ENCODE results near the gene THRA. TPM values are rescaled to one million over a fixed set of nuclear protein-coding genes. Genes with fewer than 3 reads are reported as not detected.
A peak's percentile ranks its signal among the peaks of the same experiment; 100 is the strongest.

THRA gene
- polyA plus RNA-seq, 1 donor (not counting 4 experiments of a cell fraction or from before 2014, with no cell fraction given): 4.5 TPM

DNA sequence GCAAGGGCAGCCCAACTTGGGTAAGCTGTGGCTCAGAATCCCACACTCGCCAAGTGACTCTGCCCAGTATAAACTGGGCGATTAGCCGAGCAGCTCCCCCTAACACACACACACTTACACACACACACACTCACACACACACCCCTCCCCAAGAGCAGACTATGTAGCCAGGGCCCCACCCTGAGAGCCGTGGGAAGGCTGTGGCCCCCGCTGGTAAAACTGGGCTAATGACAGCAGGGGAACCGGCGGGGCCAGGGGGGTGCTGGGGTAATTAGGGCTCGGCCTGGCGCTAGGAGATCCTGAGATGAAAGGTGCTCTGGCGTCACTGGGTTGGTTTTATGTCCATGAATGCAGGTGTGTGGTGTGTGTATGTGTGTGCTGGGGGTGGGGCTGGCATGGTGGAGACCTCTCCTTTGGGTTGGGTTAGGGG is 1.1 kb upstream of the THRA start:
- H3K9me1 ChIP-seq (ENCODE audit: control insufficient read depth, extremely low read depth, insufficient read depth, low read length): no peaks in the 10 kb centered on the region
- no peak overlapping the region for H3K4me3 ChIP-seq (ENCODE audit: control insufficient read depth in 2 of 3, extremely low read depth in 1 of 3, insufficient read depth in 2 of 3, low read depth in 1 of 3, low read length in 3 of 3)
- no peaks in the 10 kb centered on the region for H3K9me3 ChIP-seq (ENCODE audit: control insufficient read depth, low read depth, low read length)
- no peak for DNase-seq (ENCODE audit: low read depth, low spot score)
- H3K27ac ChIP-seq (ENCODE audit: control insufficient read depth, insufficient read depth, low read length): no peak overlapping the region
- peaks cover 28% of the 10 kb centered on the region for H3K4me1 ChIP-seq (ENCODE audit: control insufficient read depth, extremely low read depth, insufficient read depth, low read length)
- H3K79me2 ChIP-seq (ENCODE audit: control insufficient read depth, insufficient read depth, low read length): no peaks in the 10 kb centered on the region
- H3K36me3 ChIP-seq (ENCODE audit: control insufficient read depth in 2 of 2, extremely low read depth in 1 of 2, insufficient read depth in 2 of 2, low read length in 2 of 2): no peaks in the 10 kb centered on the region
- dilution Hi-C loops (cut with MboI; ENCODE audit: extremely low pct_ligation_motif_present, low sequenced_read_pairs): no loop called here
- no peak for FAIRE-seq
- H3K27me3 ChIP-seq (ENCODE audit: control insufficient read depth, extremely low read depth, insufficient read depth, low read length): peaks cover 12% of the 10 kb centered on the region
- H3K4me2 ChIP-seq (ENCODE audit: control insufficient read depth, extremely low read depth, insufficient read depth, low read depth, low read length): no peak overlapping the region
- TF ChIP-seq EZH2 (IDR thresholded peaks at IDR 0.05; ENCODE audit: low read length): no peak
- TF ChIP-seq, protein P1, sequence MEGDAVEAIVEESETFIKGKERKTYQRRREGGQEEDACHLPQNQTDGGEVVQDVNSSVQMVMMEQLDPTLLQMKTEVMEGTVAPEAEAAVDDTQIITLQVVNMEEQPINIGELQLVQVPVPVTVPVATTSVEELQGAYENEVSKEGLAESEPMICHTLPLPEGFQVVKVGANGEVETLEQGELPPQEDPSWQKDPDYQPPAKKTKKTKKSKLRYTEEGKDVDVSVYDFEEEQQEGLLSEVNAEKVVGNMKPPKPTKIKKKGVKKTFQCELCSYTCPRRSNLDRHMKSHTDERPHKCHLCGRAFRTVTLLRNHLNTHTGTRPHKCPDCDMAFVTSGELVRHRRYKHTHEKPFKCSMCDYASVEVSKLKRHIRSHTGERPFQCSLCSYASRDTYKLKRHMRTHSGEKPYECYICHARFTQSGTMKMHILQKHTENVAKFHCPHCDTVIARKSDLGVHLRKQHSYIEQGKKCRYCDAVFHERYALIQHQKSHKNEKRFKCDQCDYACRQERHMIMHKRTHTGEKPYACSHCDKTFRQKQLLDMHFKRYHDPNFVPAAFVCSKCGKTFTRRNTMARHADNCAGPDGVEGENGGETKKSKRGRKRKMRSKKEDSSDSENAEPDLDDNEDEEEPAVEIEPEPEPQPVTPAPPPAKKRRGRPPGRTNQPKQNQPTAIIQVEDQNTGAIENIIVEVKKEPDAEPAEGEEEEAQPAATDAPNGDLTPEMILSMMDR (optimal IDR thresholded peaks at IDR 0.05 in 1 of 3, IDR thresholded peaks at IDR 0.05 in 1 of 3, conservative IDR thresholded peaks at IDR 0.05 in 1 of 3; ENCODE audit: extremely low read depth in 1 of 3, insufficient read depth in 2 of 3, low read length in 3 of 3): no peak
- no peak overlapping the region for H3K9ac ChIP-seq (ENCODE audit: control insufficient read depth, extremely low read depth, insufficient read depth, low read length)
- no peak overlapping the region for H2AFZ ChIP-seq (ENCODE audit: control insufficient read depth, low read length)
- no peaks in the 10 kb centered on the region for H4K20me1 ChIP-seq (ENCODE audit: control insufficient read depth, extremely low read depth, insufficient read depth, low read length)

DNA sequence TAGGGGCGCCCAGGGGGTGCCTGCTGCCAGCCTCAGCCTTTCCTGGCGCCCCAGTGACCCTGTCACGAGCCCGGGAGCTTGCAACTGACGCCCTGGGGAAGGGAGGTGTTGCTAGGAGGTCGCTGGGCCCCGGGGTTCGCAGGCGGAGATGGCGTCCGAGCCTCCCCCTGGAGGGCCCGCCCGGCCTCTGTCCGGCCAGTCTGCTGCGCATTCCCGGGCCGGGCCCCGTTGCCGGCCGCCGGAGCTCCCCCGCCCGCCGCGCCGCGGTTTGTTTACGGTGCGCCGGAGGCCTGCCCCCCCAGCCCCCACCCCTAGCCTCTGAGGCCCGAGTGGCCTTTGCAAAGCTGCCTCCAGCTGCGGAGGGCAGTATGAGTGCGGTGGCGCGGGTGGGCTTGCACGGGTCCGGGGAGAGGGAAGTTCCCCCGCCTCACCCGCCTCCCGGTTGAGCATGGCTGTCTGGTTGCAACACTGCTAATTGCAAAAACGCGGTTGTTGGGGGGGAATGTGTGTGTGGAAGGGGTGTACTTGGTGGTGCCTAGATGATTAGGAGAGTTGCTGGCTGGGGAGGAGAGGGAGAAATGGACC is 514 bp downstream of the THRA start:
- Histone ChIP-seq H4K20me1 (ENCODE audit: control insufficient read depth, extremely low read depth, insufficient read depth, low read length) (no peaks in the 10 kb centered on the region), H3K27ac (ENCODE audit: control insufficient read depth, insufficient read depth, low read length) (no peak overlapping the region), H3K4me3 (ENCODE audit: control insufficient read depth in 2 of 3, extremely low read depth in 1 of 3, insufficient read depth in 2 of 3, low read depth in 1 of 3, low read length in 3 of 3) (peak overlapping the region; percentile 81 to 89 (median 84)), H3K4me1 (ENCODE audit: control insufficient read depth, extremely low read depth, insufficient read depth, low read length) (peaks cover 31% of the 10 kb centered on the region), H3K9me1 (ENCODE audit: control insufficient read depth, extremely low read depth, insufficient read depth, low read length) (no peaks in the 10 kb centered on the region), H2AFZ (ENCODE audit: control insufficient read depth, low read length) (peak overlapping the region; percentile 79), H3K79me2 (ENCODE audit: control insufficient read depth, insufficient read depth, low read length) (no peaks in the 10 kb centered on the region), H3K4me2 (ENCODE audit: control insufficient read depth, extremely low read depth, insufficient read depth, low read depth, low read length) (peak overlapping the region; percentile 89), H3K27me3 (ENCODE audit: control insufficient read depth, extremely low read depth, insufficient read depth, low read length) (peaks cover 12% of the 10 kb centered on the region), H3K9me3 (ENCODE audit: control insufficient read depth, low read depth, low read length) (no peaks in the 10 kb centered on the region), H3K36me3 (ENCODE audit: control insufficient read depth in 2 of 2, extremely low read depth in 1 of 2, insufficient read depth in 2 of 2, low read length in 2 of 2) (no peaks in the 10 kb centered on the region), H3K9ac (ENCODE audit: control insufficient read depth, extremely low read depth, insufficient read depth, low read length) (peak overlapping the region; percentile 81)
- DNase-seq (ENCODE audit: low read depth, low spot score) (no peak), FAIRE-seq (no peak)
- TF ChIP-seq, protein P1 (optimal IDR thresholded peaks at IDR 0.05 in 1 of 3, IDR thresholded peaks at IDR 0.05 in 1 of 3, conservative IDR thresholded peaks at IDR 0.05 in 1 of 3; ENCODE audit: extremely low read depth in 1 of 3, insufficient read depth in 2 of 3, low read length in 3 of 3): no peak
- no peak for TF ChIP-seq EZH2 (IDR thresholded peaks at IDR 0.05; ENCODE audit: low read length)
- dilution Hi-C loops (cut with MboI; ENCODE audit: extremely low pct_ligation_motif_present, low sequenced_read_pairs): no loop called here
